Measurements from ENCODE around the gene CAST.

The CAST gene

GRCh38 chr5:96747720-96748119 lies 85.5 kb downstream of the CAST start:
- Histone ChIP-seq H3K9me3 (no peaks in the 10 kb centered on the region), H3K4me3 (ENCODE audit: low read depth, low read length) (no peak overlapping the region), H3K4me1 (peaks cover 7% of the 10 kb centered on the region), H3K36me3 (no peaks in the 10 kb centered on the region), H3K27me3 (no peaks in the 10 kb centered on the region)
- TF ChIP-seq CTCF (IDR thresholded peaks at IDR 0.05; ENCODE audit: low read depth, low read length) = no peak
- no peak for DNase-seq

- no peak for DNase-seq
- no peak overlapping the region for H3K4me3 ChIP-seq (ENCODE audit: low read depth, low read length)
- no peaks in the 10 kb centered on the region for H3K27me3 ChIP-seq
- H3K36me3 ChIP-seq = no peaks in the 10 kb centered on the region
- no peak for TF ChIP-seq CTCF (IDR thresholded peaks at IDR 0.05; ENCODE audit: low read depth, low read length)
- H3K9me3 ChIP-seq = no peaks in the 10 kb centered on the region
- peaks cover 23% of the 10 kb centered on the region for H3K4me1 ChIP-seq
Measured at GRCh38 chr5:96750110-96750822, 88.1 kb downstream of the CAST start.

GRCh38 chr5:96751203-96752169 lies 89.3 kb downstream of the CAST start:
- DNase-seq = no peak
- no peak for TF ChIP-seq CTCF (IDR thresholded peaks at IDR 0.05; ENCODE audit: low read depth, low read length)
- peaks cover 16% of the 10 kb centered on the region for H3K4me1 ChIP-seq
- H3K36me3 ChIP-seq = no peaks in the 10 kb centered on the region
- no peaks in the 10 kb centered on the region for H3K27me3 ChIP-seq
- H3K9me3 ChIP-seq = no peaks in the 10 kb centered on the region
- no peak overlapping the region for H3K4me3 ChIP-seq (ENCODE audit: low read depth, low read length)

- DNase-seq = peak; percentile 66
- no peaks in the 10 kb centered on the region for H3K27me3 ChIP-seq
- H3K4me3 ChIP-seq (ENCODE audit: low read depth, low read length) = no peak overlapping the region
- peaks cover 16% of the 10 kb centered on the region for H3K4me1 ChIP-seq
- TF ChIP-seq CTCF (IDR thresholded peaks at IDR 0.05; ENCODE audit: low read depth, low read length) = peak; percentile 68
- H3K9me3 ChIP-seq = no peaks in the 10 kb centered on the region; the same call in 1 of the 2 replicates
- no peaks in the 10 kb centered on the region for H3K36me3 ChIP-seq
Measured at GRCh38 chr5:96752341-96753016, 90.3 kb downstream of the CAST start.

- TF ChIP-seq CTCF (IDR thresholded peaks at IDR 0.05; ENCODE audit: low read depth, low read length) = no peak
- no peaks in the 10 kb centered on the region for H3K36me3 ChIP-seq
Measured at GRCh38 chr5:96753017-96753397, 90.8 kb downstream of the CAST start.

More at GRCh38 chr5:96753017-96753397, 90.8 kb downstream of the CAST start:
- Histone ChIP-seq H3K9me3 (no peaks in the 10 kb centered on the region; the same call in 1 of the 2 replicates), H3K4me1 (peaks cover 16% of the 10 kb centered on the region), H3K27me3 (no peaks in the 10 kb centered on the region), H3K4me3 (ENCODE audit: low read depth, low read length) (peak overlapping the region; percentile 18)
- no peak for DNase-seq

All from BE2C (cell line).